ENCODE data around the gene HOXA4. TPM values are rescaled to one million over a fixed set of nuclear protein-coding genes. Genes with fewer than 3 reads are reported as not detected.

Gene HOXA4
- total RNA-seq, 1 experiment from 2014 or later: 2.0 TPM

GRCh38 chr7:27101957-27102580 lies 28.5 kb downstream of the HOXA4 start:
- no TSS peak for BruUV-seq (replicated peaks)
- H3K27me3 ChIP-seq (ENCODE audit: insufficient read depth, low read length): no peaks in the 10 kb centered on the region
- POLR2A ChIA-PET: no interaction called here
- CTCF ChIA-PET: no interaction called here
- H3K4me3 ChIP-seq (replicated peaks in 1 of 2; ENCODE audit: low read depth in 1 of 2, low read length in 2 of 2): no peak overlapping the region
- H3K9me3 ChIP-seq (ENCODE audit: control insufficient read depth in 1 of 2, insufficient read depth in 1 of 2, low read depth in 1 of 2, low read length in 2 of 2): no peaks in the 10 kb centered on the region
- RAD21 ChIA-PET (ENCODE audit: low non-redundant PET in 1 of 2, low total read pairs in 2 of 2, uncharacterized antibody in 2 of 2, unreplicated experiment in 2 of 2): no interaction called here
- DNase-seq (ENCODE audit: low read depth, low spot score): no peak
- H3K9me2 ChIP-seq (ENCODE audit: insufficient read depth): no peaks in the 10 kb centered on the region
- H3K27ac ChIP-seq (ENCODE audit: low read depth, low read length): no peak overlapping the region
- no peak overlapping the region for H2AFZ ChIP-seq (ENCODE audit: low read depth, low read length, poor library complexity, severe bottlenecking)
- H3K4me2 ChIP-seq (ENCODE audit: low read length): no peak overlapping the region
- intact Hi-C loops (cut with micrococcal nuclease): no loop called here
- TF ChIP-seq TCF7L2 (IDR thresholded peaks at IDR 0.05; ENCODE audit: borderline replicate concordance, extremely low read depth, insufficient read depth, insufficient read length) (no peak), ZBTB33 (IDR thresholded peaks at IDR 0.05; ENCODE audit: extremely low read depth, insufficient replicate concordance, low read length) (no peak), FOSL1 (IDR thresholded peaks at IDR 0.05; ENCODE audit: low read depth) (no peak), ZFX (IDR thresholded peaks at IDR 0.05) (no peak), POLR2A (IDR thresholded peaks at IDR 0.05; ENCODE audit: borderline replicate concordance, extremely low read depth, insufficient read depth, insufficient read length) (no peak), ZNF274 (IDR thresholded peaks at IDR 0.05; ENCODE audit: low read depth, low read length) (no peak), SRF (IDR thresholded peaks at IDR 0.05; ENCODE audit: low read depth) (no peak), SIN3A (IDR thresholded peaks at IDR 0.05; ENCODE audit: low read depth) (no peak), RAD21 (IDR thresholded peaks at IDR 0.05; ENCODE audit: low read depth) (no peak), YY1 (IDR thresholded peaks at IDR 0.05; ENCODE audit: extremely low read depth, insufficient replicate concordance, low read depth, low read length) (no peak), EZH2 (IDR thresholded peaks at IDR 0.05) (no peak), SP1 (IDR thresholded peaks at IDR 0.05; ENCODE audit: low read depth) (no peak), CBX3 (IDR thresholded peaks at IDR 0.05; ENCODE audit: low read depth) (no peak), EGR1 (IDR thresholded peaks at IDR 0.05; ENCODE audit: low read depth) (no peak), REST (IDR thresholded peaks at IDR 0.05; ENCODE audit: low read depth) (no peak), POLR2AphosphoS5 (IDR thresholded peaks at IDR 0.05; ENCODE audit: low read depth, low read length) (no peak), CTCF (IDR thresholded peaks at IDR 0.05 in 2 of 3, conservative IDR thresholded peaks at IDR 0.05 in 1 of 3; ENCODE audit: borderline replicate concordance in 1 of 3, insufficient read depth in 1 of 3, low read depth in 2 of 3, low read length in 2 of 3) (no peak)
- peaks cover 8 to 9% of the 10 kb centered on the region in 2 experiments; a peak in 3 of 4 replicates for H3K4me1 ChIP-seq (ENCODE audit: control insufficient read depth in 1 of 2, insufficient read depth in 2 of 2, low read length in 2 of 2)
- no peaks in the 10 kb centered on the region for H3K36me3 ChIP-seq (ENCODE audit: control insufficient read depth in 1 of 2, insufficient read depth in 2 of 2, low read length in 2 of 2)
- H3K79me2 ChIP-seq (ENCODE audit: insufficient read depth, low read length): peaks cover 18% of the 10 kb centered on the region
- H3K9ac ChIP-seq (ENCODE audit: low read length): no peak overlapping the region
- H4K20me1 ChIP-seq (ENCODE audit: insufficient read depth): no peaks in the 10 kb centered on the region
- ATAC-seq: no peak
